Breast epithelium (tissue), 3 donors: ENCODE data around the gene VSIG10L2.

ENCODE experiments used
- POLR2A ChIP-seq: fragments of 450-650 bp; IDR thresholded peaks from one replicate; pipeline ENCODE4 v1.6.1; 2016; ENCODE audit warnings: antibody characterized with exemption, mild to moderate bottlenecking, moderate library complexity
- POLR2AphosphoS5 ChIP-seq, 3 donors: sonication (generic); formaldehyde crosslinking; IDR thresholded peaks; one replicate each; pipeline ENCODE4 v1.6.1; 2017; ENCODE audit warnings: antibody characterized with exemption in 3 of 3
- TF ChIP-seq, protein P1 (sequence below), 3 donors: fragments of 450-650 bp; IDR thresholded peaks; one replicate each; pipeline ENCODE4 v1.5.1; 2016 to 2017; ENCODE audit warnings: antibody characterized with exemption in 3 of 3, mild to moderate bottlenecking in 3 of 3, moderate library complexity in 3 of 3

- TF ChIP-seq, protein P1, sequence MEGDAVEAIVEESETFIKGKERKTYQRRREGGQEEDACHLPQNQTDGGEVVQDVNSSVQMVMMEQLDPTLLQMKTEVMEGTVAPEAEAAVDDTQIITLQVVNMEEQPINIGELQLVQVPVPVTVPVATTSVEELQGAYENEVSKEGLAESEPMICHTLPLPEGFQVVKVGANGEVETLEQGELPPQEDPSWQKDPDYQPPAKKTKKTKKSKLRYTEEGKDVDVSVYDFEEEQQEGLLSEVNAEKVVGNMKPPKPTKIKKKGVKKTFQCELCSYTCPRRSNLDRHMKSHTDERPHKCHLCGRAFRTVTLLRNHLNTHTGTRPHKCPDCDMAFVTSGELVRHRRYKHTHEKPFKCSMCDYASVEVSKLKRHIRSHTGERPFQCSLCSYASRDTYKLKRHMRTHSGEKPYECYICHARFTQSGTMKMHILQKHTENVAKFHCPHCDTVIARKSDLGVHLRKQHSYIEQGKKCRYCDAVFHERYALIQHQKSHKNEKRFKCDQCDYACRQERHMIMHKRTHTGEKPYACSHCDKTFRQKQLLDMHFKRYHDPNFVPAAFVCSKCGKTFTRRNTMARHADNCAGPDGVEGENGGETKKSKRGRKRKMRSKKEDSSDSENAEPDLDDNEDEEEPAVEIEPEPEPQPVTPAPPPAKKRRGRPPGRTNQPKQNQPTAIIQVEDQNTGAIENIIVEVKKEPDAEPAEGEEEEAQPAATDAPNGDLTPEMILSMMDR (IDR thresholded peaks at IDR 0.05): no peak
- no peak for TF ChIP-seq POLR2A
- no peak for TF ChIP-seq POLR2AphosphoS5 (IDR thresholded peaks at IDR 0.05)
Measured at GRCh38 chr11:125925804-125926203, 20.0 kb upstream of the VSIG10L2 start.
